Coronary artery (tissue), 2 donors: Measurements from ENCODE around the gene SIAH2.

Experiments
- DNase-seq: peaks from one replicate; pipeline ENCODE4 v3.0.0-alpha.2; 2017; ENCODE audit warnings: low spot score
- H3K27ac ChIP-seq, 2 donors: fragments of 200-600 bp; sonication (generic); one replicate each; pipeline ENCODE4 v1.5.1; 2016 to 2019
- H3K4me3 ChIP-seq: fragments of 200-600 bp; sonication (generic); 2 replicates; pipeline ENCODE4 v1.5.1; 2016; ENCODE audit warnings: mild to moderate bottlenecking, moderate library complexity
- TF ChIP-seq, protein P1 (sequence below): fragments of 200-600 bp; sonication (generic); IDR thresholded peaks from one replicate; pipeline ENCODE4 v1.5.1; 2019; ENCODE audit warnings: antibody characterized with exemption

Gene SIAH2

DNA sequence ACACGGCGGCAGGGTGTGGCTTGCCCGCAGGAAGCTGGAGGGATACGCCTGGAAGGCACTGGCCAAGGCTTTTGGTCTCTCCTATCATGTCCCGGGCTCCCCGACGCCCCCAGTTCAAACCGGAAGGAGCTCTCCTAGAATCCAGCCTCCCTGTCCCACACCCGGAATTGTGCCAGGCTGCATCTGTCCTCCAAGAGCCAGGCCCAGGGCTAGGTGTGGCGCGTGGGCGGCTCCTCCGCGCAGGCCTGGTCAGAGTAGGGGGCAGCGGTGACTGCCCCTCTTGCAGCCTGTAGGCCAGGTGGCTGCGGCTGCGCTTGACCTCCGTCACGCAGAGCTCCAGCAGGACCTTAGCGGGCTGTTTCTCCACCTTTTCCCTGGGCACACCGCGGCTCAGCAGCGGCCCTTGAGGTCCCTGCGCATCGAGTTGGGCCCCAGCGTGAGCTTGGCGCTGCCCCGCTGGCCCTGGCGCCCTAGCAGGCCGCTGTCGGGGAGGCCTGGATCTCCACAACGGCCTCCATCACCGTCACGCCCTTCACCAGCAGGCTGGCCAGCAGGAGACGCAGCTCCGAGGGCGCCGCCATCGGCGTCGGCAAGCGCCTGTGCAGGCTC, 15.9 kb upstream of the SIAH2 start:
- Histone ChIP-seq H3K27ac (no peak overlapping the region), H3K4me3 (no peak overlapping the region)
- no peak for DNase-seq
- TF ChIP-seq, protein P1, sequence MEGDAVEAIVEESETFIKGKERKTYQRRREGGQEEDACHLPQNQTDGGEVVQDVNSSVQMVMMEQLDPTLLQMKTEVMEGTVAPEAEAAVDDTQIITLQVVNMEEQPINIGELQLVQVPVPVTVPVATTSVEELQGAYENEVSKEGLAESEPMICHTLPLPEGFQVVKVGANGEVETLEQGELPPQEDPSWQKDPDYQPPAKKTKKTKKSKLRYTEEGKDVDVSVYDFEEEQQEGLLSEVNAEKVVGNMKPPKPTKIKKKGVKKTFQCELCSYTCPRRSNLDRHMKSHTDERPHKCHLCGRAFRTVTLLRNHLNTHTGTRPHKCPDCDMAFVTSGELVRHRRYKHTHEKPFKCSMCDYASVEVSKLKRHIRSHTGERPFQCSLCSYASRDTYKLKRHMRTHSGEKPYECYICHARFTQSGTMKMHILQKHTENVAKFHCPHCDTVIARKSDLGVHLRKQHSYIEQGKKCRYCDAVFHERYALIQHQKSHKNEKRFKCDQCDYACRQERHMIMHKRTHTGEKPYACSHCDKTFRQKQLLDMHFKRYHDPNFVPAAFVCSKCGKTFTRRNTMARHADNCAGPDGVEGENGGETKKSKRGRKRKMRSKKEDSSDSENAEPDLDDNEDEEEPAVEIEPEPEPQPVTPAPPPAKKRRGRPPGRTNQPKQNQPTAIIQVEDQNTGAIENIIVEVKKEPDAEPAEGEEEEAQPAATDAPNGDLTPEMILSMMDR, result no peak

DNA sequence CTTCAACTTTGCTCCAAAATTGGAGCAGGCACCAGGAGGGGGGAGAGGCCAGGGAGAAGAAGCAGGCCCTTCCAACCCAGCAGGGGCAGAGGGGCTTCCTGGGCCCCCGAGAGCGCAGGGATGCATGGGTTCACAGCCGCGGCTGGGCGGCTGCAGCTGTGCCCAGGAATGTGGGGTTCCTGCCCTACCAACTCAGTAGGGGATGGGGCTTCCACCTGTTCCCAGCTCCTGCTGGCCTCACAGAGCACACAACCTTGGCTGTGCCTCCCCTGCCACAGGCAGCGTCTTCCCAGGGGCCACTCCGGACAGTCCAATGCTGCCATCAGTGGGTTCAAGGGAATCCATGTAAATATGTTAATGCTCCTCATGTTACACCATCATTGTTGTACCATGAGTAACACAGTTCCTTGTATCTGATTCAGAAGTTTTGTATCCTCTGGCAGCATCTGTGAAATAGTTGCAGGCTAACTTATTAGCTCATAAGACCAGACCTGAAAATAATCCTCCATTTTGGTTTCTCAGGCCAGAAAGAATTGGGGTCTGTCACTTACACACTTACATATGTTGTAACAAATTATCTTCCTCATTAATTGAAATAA, 12.1 kb upstream of the SIAH2 start:
- no peak overlapping the region for H3K4me3 ChIP-seq
- no peak overlapping the region for H3K27ac ChIP-seq
- TF ChIP-seq, protein P1, result no peak
- DNase-seq, result no peak

DNA sequence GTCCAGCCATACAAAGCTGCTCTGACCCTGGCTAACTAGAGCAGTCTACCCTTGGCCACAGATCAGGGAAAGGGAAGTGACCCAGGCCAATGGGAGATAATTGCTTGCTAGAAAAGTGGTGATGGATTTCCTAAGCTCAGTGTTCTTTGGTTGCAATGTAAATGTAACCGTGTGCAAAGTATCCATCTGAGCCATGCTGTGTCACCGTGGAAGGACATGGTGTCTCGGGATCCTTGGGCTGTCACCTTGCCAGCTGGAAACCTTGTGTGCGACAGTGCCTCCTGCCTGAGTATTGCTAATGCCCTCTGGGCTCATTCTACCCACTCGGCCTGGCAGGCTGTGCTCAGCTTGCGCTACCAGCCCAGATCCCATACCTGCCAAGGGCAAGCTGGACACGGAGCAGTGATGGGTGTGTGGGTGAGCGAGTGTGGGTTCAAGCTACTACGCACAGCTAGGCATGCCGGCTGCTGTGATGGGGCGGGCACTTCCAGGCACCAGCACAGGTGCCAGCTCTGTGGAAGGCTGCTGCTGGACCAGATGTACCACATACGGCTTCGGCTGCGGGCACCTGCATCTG, 10.7 kb upstream of the SIAH2 start:
- no peak for DNase-seq
- TF ChIP-seq, protein P1, result no peak
- no peak overlapping the region for H3K4me3 ChIP-seq

DNA sequence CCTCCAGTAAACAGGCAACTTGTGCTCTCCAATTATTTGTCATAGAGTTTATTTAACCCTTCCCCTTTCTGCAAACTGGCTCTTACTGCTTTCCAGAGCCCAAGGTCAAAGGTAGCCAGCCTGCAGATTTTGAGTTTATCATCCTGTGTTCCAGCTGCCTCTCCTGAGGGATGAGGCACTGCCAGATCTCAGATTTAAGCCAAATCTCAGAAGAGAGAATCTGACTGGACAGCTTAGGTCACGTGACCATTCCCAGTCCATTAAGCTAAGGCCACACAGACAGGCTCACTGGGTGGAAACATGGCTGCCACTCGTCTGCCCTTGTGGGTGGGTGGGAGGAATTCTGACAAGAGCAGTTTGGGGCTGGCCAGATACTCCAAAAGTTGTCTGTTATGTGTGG, 8.6 kb upstream of the SIAH2 start:
- TF ChIP-seq, protein P1, result no peak
- Histone ChIP-seq H3K27ac (no peak overlapping the region), H3K4me3 (no peak overlapping the region)
- DNase-seq, result no peak

More for the DNA sequence above, 10.7 kb upstream of the SIAH2 start:
- no peak overlapping the region for H3K27ac ChIP-seq

DNA sequence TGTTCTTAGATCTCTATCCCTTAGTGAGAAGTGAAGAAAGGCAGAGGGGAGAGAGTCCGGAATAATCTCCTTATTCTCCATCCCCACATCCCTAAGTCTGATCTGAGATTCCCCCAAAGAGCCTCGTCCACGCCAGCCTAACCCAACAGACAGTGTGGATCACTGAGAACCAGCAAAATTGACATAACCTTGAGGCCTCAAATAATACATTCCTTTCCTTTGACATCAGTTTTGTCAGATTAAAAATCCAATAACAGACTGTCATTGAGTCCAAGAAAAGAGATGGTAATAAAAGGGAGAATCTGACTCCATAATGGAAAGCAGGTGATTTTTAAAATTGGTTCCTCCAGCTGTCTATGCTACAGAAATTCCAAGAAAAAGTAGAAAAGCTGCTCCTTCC, 7.7 kb upstream of the SIAH2 start:
- Histone ChIP-seq H3K27ac (no peak overlapping the region), H3K4me3 (no peak overlapping the region)
- TF ChIP-seq, protein P1, result no peak
- DNase-seq, result no peak

DNA sequence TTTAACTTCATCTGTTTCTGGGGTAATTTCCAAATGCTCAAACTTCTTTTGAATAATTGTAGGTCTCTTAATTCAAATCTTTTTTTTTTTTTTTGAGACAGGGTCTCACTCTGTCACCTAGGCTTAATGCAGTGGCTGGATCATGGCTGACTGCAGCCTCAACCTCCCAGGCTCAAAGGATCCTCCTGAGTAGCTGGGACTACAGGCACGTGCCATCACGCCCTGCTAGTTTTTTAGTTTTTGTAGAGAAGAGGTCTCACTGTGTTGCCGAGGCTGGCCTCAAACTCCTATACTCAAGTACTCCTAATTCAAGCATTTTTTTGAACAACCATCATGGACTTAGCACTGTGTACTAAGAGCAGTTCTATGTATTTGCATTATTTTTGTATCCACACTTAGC, 3.8 kb upstream of the SIAH2 start:
- Histone ChIP-seq H3K4me3 (no peak overlapping the region), H3K27ac (no peak overlapping the region)
- TF ChIP-seq, protein P1, result no peak
- DNase-seq, result no peak
